Esophagus squamous epithelium (tissue), 4 donors: ENCODE data around the gene CEP135.

Experiments
- POLR2A ChIP-seq, 4 donors: fragments of 450-650 bp; IDR thresholded peaks; one replicate each; pipeline ENCODE4 v1.6.1; 2017; ENCODE audit warnings: antibody characterized with exemption in 4 of 4, mild to moderate bottlenecking in 4 of 4, moderate library complexity in 3 of 4
- TF ChIP-seq, protein P1 (sequence below), 6 experiments: fragments of 450-650 bp in 4 of 6; fragments of 200-600 bp in 2 of 6; sonication (generic) in 2 of 6; IDR thresholded peaks; one replicate each; pipeline ENCODE4 v1.5.1; 2016 to 2019; ENCODE audit warnings: antibody characterized with exemption in 6 of 6, mild to moderate bottlenecking in 4 of 6, moderate library complexity in 4 of 6

DNA sequence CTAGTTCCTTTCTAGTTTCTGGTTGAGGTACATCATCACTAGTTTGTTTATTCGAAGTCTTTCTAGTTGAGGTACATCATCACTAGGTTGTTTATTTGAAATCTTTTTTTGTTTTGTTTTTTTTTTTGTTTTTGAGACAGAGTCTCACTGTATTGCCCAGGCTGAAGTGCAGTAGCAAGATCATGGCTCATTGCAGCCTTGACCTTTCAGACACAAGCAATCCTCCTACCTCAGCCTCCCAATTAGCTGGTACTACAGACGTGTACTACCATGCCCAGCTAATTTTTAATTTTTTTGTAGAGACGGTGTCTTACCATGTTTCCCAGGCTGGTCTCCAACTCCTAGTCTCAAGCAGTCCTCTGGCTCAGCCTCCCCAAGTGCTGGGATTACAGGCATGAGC is 54.9 kb downstream of the CEP135 start:
- TF ChIP-seq, protein P1, sequence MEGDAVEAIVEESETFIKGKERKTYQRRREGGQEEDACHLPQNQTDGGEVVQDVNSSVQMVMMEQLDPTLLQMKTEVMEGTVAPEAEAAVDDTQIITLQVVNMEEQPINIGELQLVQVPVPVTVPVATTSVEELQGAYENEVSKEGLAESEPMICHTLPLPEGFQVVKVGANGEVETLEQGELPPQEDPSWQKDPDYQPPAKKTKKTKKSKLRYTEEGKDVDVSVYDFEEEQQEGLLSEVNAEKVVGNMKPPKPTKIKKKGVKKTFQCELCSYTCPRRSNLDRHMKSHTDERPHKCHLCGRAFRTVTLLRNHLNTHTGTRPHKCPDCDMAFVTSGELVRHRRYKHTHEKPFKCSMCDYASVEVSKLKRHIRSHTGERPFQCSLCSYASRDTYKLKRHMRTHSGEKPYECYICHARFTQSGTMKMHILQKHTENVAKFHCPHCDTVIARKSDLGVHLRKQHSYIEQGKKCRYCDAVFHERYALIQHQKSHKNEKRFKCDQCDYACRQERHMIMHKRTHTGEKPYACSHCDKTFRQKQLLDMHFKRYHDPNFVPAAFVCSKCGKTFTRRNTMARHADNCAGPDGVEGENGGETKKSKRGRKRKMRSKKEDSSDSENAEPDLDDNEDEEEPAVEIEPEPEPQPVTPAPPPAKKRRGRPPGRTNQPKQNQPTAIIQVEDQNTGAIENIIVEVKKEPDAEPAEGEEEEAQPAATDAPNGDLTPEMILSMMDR (IDR thresholded peaks at IDR 0.05), result no peak
- no peak for TF ChIP-seq POLR2A (IDR thresholded peaks at IDR 0.05)
